NCI-H2227 (cell line): ENCODE data around the gene TMOD2.

Experiments used
- DNase-seq: peaks from one replicate; lab custom pipeline; 2025; ENCODE audit not compliant: unreplicated experiment; lab: John Stamatoyannopoulos, UW

The TMOD2 gene

GRCh38 chr15:51849860-51850259, 98.5 kb downstream of the TMOD2 start:
- DNase-seq, result no peak

DNA sequence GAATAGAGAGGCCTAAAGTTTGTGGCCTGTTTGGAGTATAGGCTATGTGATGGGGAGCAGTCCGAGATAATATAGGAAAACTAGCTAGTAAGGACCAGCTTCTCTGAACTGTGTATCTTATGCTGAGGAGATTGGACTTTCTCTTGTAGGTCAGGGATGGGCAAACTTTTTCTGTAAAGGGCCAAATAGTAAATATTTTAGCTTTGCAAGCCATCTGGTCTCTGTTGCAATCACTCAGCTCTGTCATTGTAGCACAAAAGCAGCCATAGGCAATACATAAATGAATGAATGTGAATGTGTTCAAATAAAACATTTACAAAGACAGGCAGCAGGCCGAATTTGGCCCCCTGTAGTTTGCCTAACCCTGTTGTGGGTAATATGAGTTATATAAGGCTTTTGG, 102.6 kb downstream of the TMOD2 start:
- DNase-seq, result no peak

- DNase-seq, result no peak
Observed at GRCh38 chr15:51855612-51856011, 104.2 kb downstream of the TMOD2 start.

DNA sequence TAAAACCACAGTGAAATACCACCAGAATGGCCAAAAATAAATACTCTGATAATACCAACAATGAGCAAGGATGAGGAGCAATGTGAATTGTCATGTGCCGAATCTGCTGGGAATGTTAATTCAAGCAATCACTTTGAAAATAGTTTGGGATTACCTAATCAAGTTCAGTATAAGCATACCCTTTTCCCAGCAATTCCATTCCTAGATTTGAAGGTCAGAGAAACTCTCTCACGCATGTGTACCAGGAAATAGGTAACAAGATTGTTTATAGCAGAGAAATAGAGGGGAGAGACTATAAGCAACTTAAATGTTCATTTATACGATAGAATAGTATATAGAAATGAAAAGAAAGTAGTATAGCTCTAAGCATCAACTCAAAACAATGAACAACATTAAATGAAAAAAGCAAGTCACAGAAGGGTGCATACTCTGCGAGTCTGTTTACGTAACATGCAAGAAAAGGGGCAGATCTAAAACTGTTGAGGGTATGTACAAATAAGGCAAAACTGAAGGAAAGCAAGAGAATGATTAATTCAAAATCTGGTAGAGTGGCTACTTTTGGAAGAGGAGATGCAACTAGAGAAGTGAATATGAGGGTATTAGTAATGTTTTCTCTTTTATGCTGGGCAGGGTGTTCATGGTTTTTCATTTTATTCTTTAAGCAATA, 105.5 kb downstream of the TMOD2 start:
- no peak for DNase-seq

GRCh38 chr15:51861557-51862359, 110.4 kb downstream of the TMOD2 start:
- DNase-seq, result no peak

DNA sequence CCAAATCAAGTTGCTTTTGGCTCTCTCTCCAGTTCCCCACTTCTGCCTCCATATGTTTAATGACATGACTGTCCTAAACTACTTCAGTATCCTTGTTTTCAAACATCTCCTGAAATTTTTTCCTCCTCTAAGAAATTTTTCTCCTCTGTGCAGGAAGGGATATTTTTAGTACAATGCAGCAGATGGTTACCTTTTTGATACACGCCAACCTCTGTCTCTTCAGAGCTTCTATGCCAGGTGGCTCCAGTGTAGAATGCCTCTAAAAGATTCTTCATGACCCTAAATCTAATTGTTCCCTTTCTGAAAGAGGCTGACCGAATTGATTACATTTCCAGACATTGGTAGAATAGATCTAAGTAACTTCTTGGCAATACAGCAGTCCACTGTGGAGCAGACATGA, 111.7 kb downstream of the TMOD2 start:
- no peak for DNase-seq

DNA sequence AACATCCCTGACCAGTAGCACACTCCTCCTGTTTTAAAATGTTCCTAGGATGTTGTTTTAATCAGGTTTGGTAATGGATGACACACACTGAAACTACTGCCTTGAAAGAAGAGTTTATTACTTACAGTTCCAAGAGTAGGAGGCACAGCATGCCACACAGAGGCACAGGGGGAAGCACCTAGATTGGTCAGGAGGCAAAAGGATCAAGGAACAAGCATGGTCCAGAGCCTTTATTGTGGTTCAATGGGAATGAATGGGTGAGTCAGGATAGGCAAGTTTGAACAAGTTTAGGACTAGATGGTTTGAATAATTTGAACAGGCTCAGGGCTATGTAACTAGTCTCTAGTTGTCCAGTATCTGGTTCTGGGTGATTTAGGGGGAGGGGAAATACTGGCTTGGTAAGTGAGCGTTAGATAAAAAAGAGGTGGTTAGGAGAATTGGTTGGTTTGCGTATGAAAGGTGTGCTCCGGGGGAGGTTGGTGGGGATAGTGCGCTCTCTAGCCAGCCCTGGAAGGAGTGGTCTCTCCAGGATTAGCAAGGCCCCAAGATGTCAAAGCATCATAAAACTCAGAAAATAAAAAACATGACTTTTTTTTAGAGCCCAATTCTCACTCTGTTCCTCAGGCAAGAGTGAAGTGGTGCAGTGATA, 113.1 kb downstream of the TMOD2 start:
- no peak for DNase-seq

DNA sequence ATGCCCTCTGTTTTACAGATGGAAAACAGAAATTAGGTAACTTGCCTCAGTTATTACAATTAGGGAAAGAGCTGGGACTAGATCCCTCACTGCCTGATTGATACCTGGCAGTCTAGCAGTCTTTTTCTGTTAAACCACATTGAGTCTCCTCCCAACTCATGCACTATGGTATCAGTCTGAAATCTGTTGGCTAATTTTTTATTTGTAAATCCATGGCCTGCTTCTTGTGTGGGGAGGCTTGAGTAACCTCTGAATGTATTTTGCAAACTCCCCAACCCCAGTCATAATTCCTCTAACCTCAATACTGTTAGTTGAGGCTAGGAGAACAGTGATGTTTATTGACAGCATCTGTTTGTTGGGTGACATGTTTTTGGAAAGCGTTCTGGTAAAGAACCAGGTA, 113.9 kb downstream of the TMOD2 start:
- no peak for DNase-seq
